Activated CD8-positive, alpha-beta memory T cell treated with anti-CD3 and anti-CD28 coated beads for 4 hours (primary cell): ENCODE measurements around the gene CRISPLD2.

ENCODE experiments used
- DNase-seq, 2 donors: peaks; one replicate each; pipeline ENCODE4 v3.0.0-alpha.2; 2020; ENCODE audit warnings: low read depth in 2 of 2

CRISPLD2 gene

GRCh38 chr16:84800158-84800978 is 19.4 kb upstream of the CRISPLD2 start:
- no peak for DNase-seq

- DNase-seq, result no peak
Measured at GRCh38 chr16:84803146-84803545, 16.6 kb upstream of the CRISPLD2 start.

- DNase-seq, result no peak
Measured at GRCh38 chr16:84804326-84804725, 15.5 kb upstream of the CRISPLD2 start.

GRCh38 chr16:84806256-84806889 is 13.4 kb upstream of the CRISPLD2 start:
- no peak for DNase-seq

- no peak for DNase-seq
Measured at GRCh38 chr16:84806890-84807258, 12.9 kb upstream of the CRISPLD2 start.

GRCh38 chr16:84807776-84808175 is 12.0 kb upstream of the CRISPLD2 start:
- no peak for DNase-seq

GRCh38 chr16:84808826-84809225 is 11.0 kb upstream of the CRISPLD2 start:
- no peak for DNase-seq

- DNase-seq, result no peak
Measured at GRCh38 chr16:84810518-84811273, 9.1 kb upstream of the CRISPLD2 start.

- DNase-seq, result no peak
Measured at GRCh38 chr16:84811529-84811928, 8.3 kb upstream of the CRISPLD2 start.

GRCh38 chr16:84813141-84813934 is 6.4 kb upstream of the CRISPLD2 start:
- no peak for DNase-seq

- DNase-seq, result no peak
Measured at GRCh38 chr16:84815462-84815861, 4.3 kb upstream of the CRISPLD2 start.

GRCh38 chr16:84816023-84816422 is 3.8 kb upstream of the CRISPLD2 start:
- DNase-seq, result no peak

GRCh38 chr16:84816485-84816884 is 3.3 kb upstream of the CRISPLD2 start:
- no peak for DNase-seq

GRCh38 chr16:84817206-84817605 is 2.6 kb upstream of the CRISPLD2 start:
- DNase-seq, result no peak

- DNase-seq, result no peak
Measured at GRCh38 chr16:84817613-84818012, 2.2 kb upstream of the CRISPLD2 start.

- DNase-seq, result no peak
Measured at GRCh38 chr16:84818133-84818532, 1.7 kb upstream of the CRISPLD2 start.

- no peak for DNase-seq
Measured at GRCh38 chr16:84818989-84819643, 669 bp upstream of the CRISPLD2 start.

- no peak for DNase-seq
Measured at GRCh38 chr16:84820305-84820684, 510 bp downstream of the CRISPLD2 start.

GRCh38 chr16:84820771-84821170 is 986 bp downstream of the CRISPLD2 start:
- DNase-seq, result no peak

- DNase-seq, result no peak
Measured at GRCh38 chr16:84821179-84821578, 1.4 kb downstream of the CRISPLD2 start.
